ENCODE measurements around the gene SLC8A1.

Gene SLC8A1

GRCh38 chr2:40178971-40179370 lies 272.9 kb downstream of the SLC8A1 start:
- DNase-seq = no peak

- DNase-seq = no peak
Observed at GRCh38 chr2:40178171-40178778, 273.6 kb downstream of the SLC8A1 start.

GRCh38 chr2:40177366-40177765 lies 274.5 kb downstream of the SLC8A1 start:
- DNase-seq = no peak

GRCh38 chr2:40173276-40173675 lies 278.6 kb downstream of the SLC8A1 start:
- DNase-seq = no peak

- DNase-seq = no peak
Observed at GRCh38 chr2:40169856-40170255, 282.0 kb downstream of the SLC8A1 start.

GRCh38 chr2:40169430-40169829 lies 282.5 kb downstream of the SLC8A1 start:
- DNase-seq = no peak

- no peak for DNase-seq
Observed at GRCh38 chr2:40168546-40168945, 283.3 kb downstream of the SLC8A1 start.

GRCh38 chr2:40168032-40168431 lies 283.9 kb downstream of the SLC8A1 start:
- DNase-seq = no peak

GRCh38 chr2:40166006-40166405 lies 285.9 kb downstream of the SLC8A1 start:
- no peak for DNase-seq

- no peak for DNase-seq
Observed at GRCh38 chr2:40165509-40165844, 286.4 kb downstream of the SLC8A1 start.

- DNase-seq = no peak
Observed at GRCh38 chr2:40164736-40165508, 287.0 kb downstream of the SLC8A1 start.

- DNase-seq = no peak
Observed at GRCh38 chr2:40161986-40162385, 289.9 kb downstream of the SLC8A1 start.

- no peak for DNase-seq
Observed at GRCh38 chr2:40160751-40161218, 291.1 kb downstream of the SLC8A1 start.

- DNase-seq = no peak
Observed at GRCh38 chr2:40159333-40159732, 292.6 kb downstream of the SLC8A1 start.

GRCh38 chr2:40158781-40159180 lies 293.1 kb downstream of the SLC8A1 start:
- DNase-seq = no peak

- no peak for DNase-seq
Observed at GRCh38 chr2:40155728-40156127, 296.2 kb downstream of the SLC8A1 start.

- DNase-seq = no peak
Observed at GRCh38 chr2:40150266-40150665, 301.6 kb downstream of the SLC8A1 start.

- no peak for DNase-seq
Observed at GRCh38 chr2:40148334-40148733, 303.6 kb downstream of the SLC8A1 start.

- no peak for DNase-seq
Observed at GRCh38 chr2:40147360-40147759, 304.5 kb downstream of the SLC8A1 start.

GRCh38 chr2:40144022-40144421 lies 307.9 kb downstream of the SLC8A1 start:
- no peak for DNase-seq

- no peak for DNase-seq
Observed at GRCh38 chr2:40138314-40138713, 313.6 kb downstream of the SLC8A1 start.

- no peak for DNase-seq
Observed at GRCh38 chr2:40131081-40131704, 320.7 kb downstream of the SLC8A1 start.

GRCh38 chr2:40130251-40130994 lies 321.5 kb downstream of the SLC8A1 start:
- DNase-seq = no peak

GRCh38 chr2:40129725-40130124 lies 322.2 kb downstream of the SLC8A1 start:
- no peak for DNase-seq
